Keratinocyte (primary cell): ENCODE data around the gene ARID1B. TPM values are rescaled to one million over a fixed set of nuclear protein-coding genes. Genes with fewer than 3 reads are reported as not detected.

Experiments used
- DNase-seq: peaks from one replicate; pipeline ENCODE4 v3.0.0-alpha.2; 2011; ENCODE audit warnings: low read depth, missing footprints, low spot score
- FAIRE-seq: peaks from 2 replicates; lab custom pipeline; 2011; peaks lifted over from hg19 to GRCh38; lab: Jason Lieb, UNC
- H2AFZ ChIP-seq: 2 replicates; pipeline ENCODE4 v1.6.0; 2012; ENCODE audit warnings: low read length, control low read depth, inconsistent platforms; ENCODE audit not compliant: control insufficient read depth
- H3K27ac ChIP-seq: 2 replicates; pipeline ENCODE4 v1.5.1; 2011; ENCODE audit warnings: low read length; ENCODE audit not compliant: control insufficient read depth, insufficient read depth
- H3K27me3 ChIP-seq: 3 replicates; pipeline ENCODE4 v1.6.0; 2011; ENCODE audit warnings: low read length; ENCODE audit not compliant: control insufficient read depth, insufficient read depth; ENCODE audit errors: extremely low read depth
- H3K36me3 ChIP-seq, 2 experiments: 2 replicates in 1 of 2; 3 replicates in 1 of 2; pipeline ENCODE4 v1.5.1; 2011; ENCODE audit warnings: low read length in 2 of 2, mild to moderate bottlenecking in 1 of 2; ENCODE audit not compliant: control insufficient read depth in 2 of 2, insufficient read depth in 2 of 2; ENCODE audit errors: extremely low read depth in 1 of 2
- H3K4me1 ChIP-seq: 3 replicates; pipeline ENCODE4 v1.5.1; 2011; ENCODE audit warnings: low read length; ENCODE audit not compliant: control insufficient read depth, insufficient read depth; ENCODE audit errors: extremely low read depth
- H3K4me2 ChIP-seq: 3 replicates; pipeline ENCODE4 v1.6.0; 2011; ENCODE audit warnings: low read depth, low read length; ENCODE audit not compliant: control insufficient read depth, insufficient read depth; ENCODE audit errors: extremely low read depth
- H3K4me3 ChIP-seq, 3 experiments: fragments of 200-600 bp in 1 of 3; sonication (generic) in 1 of 3; 2 replicates in 2 of 3; 3 replicates in 1 of 3; pipeline ENCODE4 v1.5.1; 2011 to 2016; ENCODE audit warnings: low read length in 3 of 3, mild to moderate bottlenecking in 3 of 3, control low read depth in 2 of 3, inconsistent platforms in 1 of 3, low read depth in 1 of 3, mixed read lengths in 1 of 3, mixed run types in 1 of 3, moderate library complexity in 1 of 3; ENCODE audit not compliant: control insufficient read depth in 2 of 3, insufficient read depth in 2 of 3; ENCODE audit errors: extremely low read depth in 1 of 3
- H3K79me2 ChIP-seq: 2 replicates; pipeline ENCODE4 v1.6.0; 2012; ENCODE audit warnings: low read length; ENCODE audit not compliant: control insufficient read depth, insufficient read depth
- H3K9ac ChIP-seq: 3 replicates; pipeline ENCODE4 v1.6.0; 2011; ENCODE audit warnings: low read length; ENCODE audit not compliant: control insufficient read depth, insufficient read depth; ENCODE audit errors: extremely low read depth
- H3K9me1 ChIP-seq: 3 replicates; pipeline ENCODE4 v1.6.0; 2011; ENCODE audit warnings: low read length; ENCODE audit not compliant: control insufficient read depth, insufficient read depth; ENCODE audit errors: extremely low read depth
- H3K9me3 ChIP-seq: 2 replicates; pipeline ENCODE4 v1.5.1; 2012; ENCODE audit warnings: low read depth, low read length; ENCODE audit not compliant: control insufficient read depth
- H4K20me1 ChIP-seq: 3 replicates; pipeline ENCODE4 v1.6.0; 2011; ENCODE audit warnings: low read length; ENCODE audit not compliant: control insufficient read depth, insufficient read depth; ENCODE audit errors: extremely low read depth
- CTCF ChIP-seq, 3 experiments: IDR thresholded peaks in 1 of 3; conservative IDR thresholded peaks in 1 of 3; optimal IDR thresholded peaks in 1 of 3; 2 replicates in 2 of 3; 3 replicates in 1 of 3; pipeline versions ENCODE3 to v1.5.1; 2011; ENCODE audit warnings: low read length in 3 of 3, mild to moderate bottlenecking in 3 of 3, moderate library complexity in 2 of 3, control low read depth in 1 of 3, inconsistent platforms in 1 of 3; ENCODE audit not compliant: insufficient read depth in 2 of 3; ENCODE audit errors: extremely low read depth in 1 of 3
- EZH2 ChIP-seq: IDR thresholded peaks from one replicate; pipeline ENCODE4 v1.6.1; 2012; ENCODE audit warnings: inconsistent platforms, mild to moderate bottlenecking, low read length, moderate library complexity
- dilution Hi-C: fragments of 300-500 bp; cut with MboI; formaldehyde crosslinking; loops from one replicate; pipeline ENCODE4 v1.7.0; 2020; ENCODE audit warnings: low sequenced_read_pairs; ENCODE audit not compliant: extremely low pct_ligation_motif_present
- polyA plus RNA-seq, 5 experiments: library from polyadenylated mRNA; depleted of rRNA in 3 of 5; stranded (reverse) in 3 of 5; stranded (forward) in 1 of 5; unstranded in 1 of 5; fragments of >200 nt; gene quantifications; 1 replicate in 1 of 5; 2 replicates in 3 of 5; 3 replicates in 1 of 5; pipeline versions ENCODE4 v1.2.1 to v1.2.3, GENCODE V29; 2011 to 2012; ENCODE audit warnings: missing spikeins in 2 of 5, low read depth in 1 of 5, low replicate concordance in 1 of 5

The ARID1B gene
- polyA plus RNA-seq, 1 donor (not counting 4 experiments of a cell fraction or from before 2014, with no cell fraction given), result 14.9 TPM

- H3K4me1 ChIP-seq, result peaks cover 32% of the 10 kb centered on the region
- H3K9me3 ChIP-seq, result no peaks in the 10 kb centered on the region
- H3K9me1 ChIP-seq, result no peaks in the 10 kb centered on the region
- peak overlapping the region; percentile 80 for H3K27ac ChIP-seq
- no peak overlapping the region for H2AFZ ChIP-seq
- H3K79me2 ChIP-seq, result peaks cover 53% of the 10 kb centered on the region
- H3K4me3 ChIP-seq, result peak overlapping the region; percentile 67 to 86 (median 77)
- TF ChIP-seq CTCF (optimal IDR thresholded peaks at IDR 0.05 in 1 of 3, IDR thresholded peaks at IDR 0.05 in 1 of 3, conservative IDR thresholded peaks at IDR 0.05 in 1 of 3; ENCODE audit: extremely low read depth in 1 of 3, insufficient read depth in 2 of 3, low read length in 3 of 3), result no peak
- no peak for TF ChIP-seq EZH2
- FAIRE-seq (no peak), DNase-seq (no peak)
- no peaks in the 10 kb centered on the region for H3K36me3 ChIP-seq
- dilution Hi-C loops, result no loop called here
- H3K27me3 ChIP-seq, result no peaks in the 10 kb centered on the region
- H3K4me2 ChIP-seq, result peak overlapping the region; percentile 92
- H4K20me1 ChIP-seq, result no peaks in the 10 kb centered on the region
- peak overlapping the region; percentile 88 for H3K9ac ChIP-seq
These were observed 2.3 kb downstream of the ARID1B start for GRCh38 chr6:156779206-156780094.

- peak; percentile 97 for FAIRE-seq
- Histone ChIP-seq H3K4me2 (peak overlapping the region; percentile 92), H3K27ac (peak overlapping the region; percentile 80), H3K27me3 (no peaks in the 10 kb centered on the region), H3K36me3 (no peaks in the 10 kb centered on the region), H3K9me3 (no peaks in the 10 kb centered on the region), H3K4me1 (peaks cover 28% of the 10 kb centered on the region), H3K9me1 (no peaks in the 10 kb centered on the region), H3K79me2 (peaks cover 60% of the 10 kb centered on the region), H3K9ac (peak overlapping the region; percentile 88), H3K4me3 (peak overlapping the region; percentile 67 to 86 (median 77)), H4K20me1 (no peaks in the 10 kb centered on the region), H2AFZ (no peak overlapping the region)
- peak; percentile 69 for DNase-seq
- TF ChIP-seq EZH2, result no peak
- no peak for TF ChIP-seq CTCF (optimal IDR thresholded peaks at IDR 0.05 in 1 of 3, IDR thresholded peaks at IDR 0.05 in 1 of 3, conservative IDR thresholded peaks at IDR 0.05 in 1 of 3; ENCODE audit: extremely low read depth in 1 of 3, insufficient read depth in 2 of 3, low read length in 3 of 3)
- dilution Hi-C loops, result no loop called here
These were observed 3.0 kb downstream of the ARID1B start for GRCh38 chr6:156780102-156780641.
